Mammary epithelial cell (primary cell): ENCODE results near the gene TBC1D1.

Experiments used
- CTCF ChIP-seq, 2 donors: IDR thresholded peaks in 1 of 2; conservative IDR thresholded peaks in 1 of 2; 2 replicates each; pipeline ENCODE4 v1.5.1; 2011 to 2012; ENCODE audit warnings: inconsistent platforms in 2 of 2, low read length in 2 of 2, mild to moderate bottlenecking in 2 of 2, control low read depth in 1 of 2, low read depth in 1 of 2; ENCODE audit not compliant: insufficient read depth in 1 of 2; ENCODE audit errors: extremely low read depth in 1 of 2
- EZH2 ChIP-seq: IDR thresholded peaks from 2 replicates; pipeline ENCODE4 v1.6.1; 2012; ENCODE audit warnings: low read length, inconsistent platforms, borderline replicate concordance

GRCh38 chr4:37960098-37960497 lies 69.2 kb downstream of the TBC1D1 start, which contains the start of gene PTTG2:
- TF ChIP-seq CTCF (conservative IDR thresholded peaks at IDR 0.05 in 1 of 2, IDR thresholded peaks at IDR 0.05 in 1 of 2; ENCODE audit: extremely low read depth in 1 of 2, insufficient read depth in 1 of 2, low read depth in 1 of 2, low read length in 2 of 2) (no peak), EZH2 (no peak)
